OCI-LY3 (cell line): Measurements from ENCODE around the gene INTS3.
A peak's percentile ranks its signal among the peaks of the same experiment; 100 is the strongest.

ENCODE experiments used
- H2AFZ ChIP-seq: fragments of 200-600, 300-600 bp; shearing (Covaris generic); 2 replicates; pipeline ENCODE4 v1.6.0; 2014; ENCODE audit warnings: antibody characterized with exemption, low read depth, low read length
- H3K27ac ChIP-seq: fragments of 200-600, 300-600 bp; sonication (generic); 2 replicates; pipeline ENCODE4 v1.5.1; 2014; ENCODE audit warnings: mild to moderate bottlenecking, low read length, moderate library complexity, mixed read lengths
- H3K27me3 ChIP-seq: fragments of 200-600, 300-600 bp; sonication (generic); 2 replicates; pipeline ENCODE4 v1.6.1; 2014; ENCODE audit warnings: low read depth, low read length, mixed read lengths
- H3K36me3 ChIP-seq: fragments of 200-600, 300-600 bp; sonication (generic); replicated peaks from 2 replicates; pipeline ENCODE3; 2014; ENCODE audit warnings: low read depth, low read length, mixed read lengths
- H3K4me1 ChIP-seq: fragments of 300-600, 200-600 bp; sonication (generic); 2 replicates; pipeline ENCODE4 v1.6.1; 2014; ENCODE audit warnings: low read length, mixed read lengths
- H3K4me2 ChIP-seq: fragments of 200-600, 300-600 bp; sonication (generic); 2 replicates; pipeline ENCODE4 v1.6.1; 2014; ENCODE audit warnings: low read length, mixed read lengths
- H3K4me3 ChIP-seq: fragments of 300-600, 200-600 bp; sonication (generic); 2 replicates; pipeline ENCODE4 v1.5.1; 2014; ENCODE audit warnings: antibody characterized with exemption, mild to moderate bottlenecking, low read length, moderate library complexity
- H3K79me2 ChIP-seq: fragments of 300-600, 200-600 bp; shearing (Covaris generic); 2 replicates; pipeline ENCODE4 v1.6.1; 2014; ENCODE audit warnings: mild to moderate bottlenecking, low read length, mixed read lengths
- H3K9ac ChIP-seq: fragments of 300-600, 200-600 bp; shearing (Covaris generic); 2 replicates; pipeline ENCODE4 v1.6.0; 2014; ENCODE audit warnings: mild to moderate bottlenecking, low read length, moderate library complexity
- H3K9me3 ChIP-seq: fragments of 200-600, 300-600 bp; shearing (Covaris generic); 2 replicates; pipeline ENCODE4 v1.6.1; 2014; ENCODE audit warnings: low read length, mixed read lengths; ENCODE audit not compliant: insufficient read depth
- H4K20me1 ChIP-seq: fragments of 200-600, 300-600 bp; sonication (generic); 2 replicates; pipeline ENCODE4 v1.6.1; 2016; ENCODE audit warnings: low read length, mixed read lengths; ENCODE audit not compliant: insufficient read depth
- EZH2phosphoT487 ChIP-seq: fragments of 200-600 bp; shearing (Covaris generic); IDR thresholded peaks from 2 replicates; pipeline ENCODE4 v1.6.1; 2018; ENCODE audit warnings: antibody characterized with exemption, mixed run types, low read depth
- TF ChIP-seq, protein P1 (sequence below): fragments of 200-600, 300-600 bp; sonication (generic); IDR thresholded peaks from 2 replicates; pipeline ENCODE4 v1.5.1; 2014; ENCODE audit warnings: antibody characterized with exemption, low read length, low read depth

The INTS3 gene

DNA sequence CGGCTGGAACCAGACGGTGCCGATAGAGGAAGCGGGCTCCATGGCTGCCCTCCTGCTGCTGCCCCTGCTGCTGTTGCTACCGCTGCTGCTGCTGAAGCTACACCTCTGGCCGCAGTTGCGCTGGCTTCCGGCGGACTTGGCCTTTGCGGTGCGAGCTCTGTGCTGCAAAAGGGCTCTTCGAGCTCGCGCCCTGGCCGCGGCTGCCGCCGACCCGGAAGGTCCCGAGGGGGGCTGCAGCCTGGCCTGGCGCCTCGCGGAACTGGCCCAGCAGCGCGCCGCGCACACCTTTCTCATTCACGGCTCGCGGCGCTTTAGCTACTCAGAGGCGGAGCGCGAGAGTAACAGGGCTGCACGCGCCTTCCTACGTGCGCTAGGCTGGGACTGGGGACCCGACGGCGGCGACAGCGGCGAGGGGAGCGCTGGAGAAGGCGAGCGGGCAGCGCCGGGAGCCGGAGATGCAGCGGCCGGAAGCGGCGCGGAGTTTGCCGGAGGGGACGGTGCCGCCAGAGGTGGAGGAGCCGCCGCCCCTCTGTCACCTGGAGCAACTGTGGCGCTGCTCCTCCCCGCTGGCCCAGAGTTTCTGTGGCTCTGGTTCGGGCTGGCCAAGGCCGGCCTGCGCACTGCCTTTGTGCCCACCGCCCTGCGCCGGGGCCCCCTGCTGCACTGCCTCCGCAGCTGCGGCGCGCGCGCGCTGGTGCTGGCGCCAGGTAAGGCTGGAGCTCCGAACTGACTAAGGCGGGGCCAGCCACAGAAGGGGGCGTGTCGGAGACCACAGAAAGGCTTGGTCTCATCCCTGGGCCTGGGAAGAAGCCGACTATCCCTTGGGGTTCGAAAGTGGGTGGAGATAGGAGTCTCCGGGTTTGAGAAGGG is 47.8 kb downstream of the INTS3 start:
- Histone ChIP-seq H4K20me1 (no peaks in the 10 kb centered on the region), H3K36me3 (peaks cover 31% of the 10 kb centered on the region), H3K27me3 (no peaks in the 10 kb centered on the region), H3K27ac (no peak overlapping the region), H2AFZ (peak overlapping the region; percentile 52; the same call in 1 of the 2 replicates), H3K9me3 (no peaks in the 10 kb centered on the region), H3K4me1 (peaks cover 12% of the 10 kb centered on the region; the same call in 1 of the 2 replicates), H3K79me2 (no peaks in the 10 kb centered on the region), H3K4me2 (peak overlapping the region; percentile 67), H3K4me3 (peak overlapping the region; percentile 81), H3K9ac (peak overlapping the region; percentile 53)
- no peak for TF ChIP-seq EZH2phosphoT487
- TF ChIP-seq, protein P1, sequence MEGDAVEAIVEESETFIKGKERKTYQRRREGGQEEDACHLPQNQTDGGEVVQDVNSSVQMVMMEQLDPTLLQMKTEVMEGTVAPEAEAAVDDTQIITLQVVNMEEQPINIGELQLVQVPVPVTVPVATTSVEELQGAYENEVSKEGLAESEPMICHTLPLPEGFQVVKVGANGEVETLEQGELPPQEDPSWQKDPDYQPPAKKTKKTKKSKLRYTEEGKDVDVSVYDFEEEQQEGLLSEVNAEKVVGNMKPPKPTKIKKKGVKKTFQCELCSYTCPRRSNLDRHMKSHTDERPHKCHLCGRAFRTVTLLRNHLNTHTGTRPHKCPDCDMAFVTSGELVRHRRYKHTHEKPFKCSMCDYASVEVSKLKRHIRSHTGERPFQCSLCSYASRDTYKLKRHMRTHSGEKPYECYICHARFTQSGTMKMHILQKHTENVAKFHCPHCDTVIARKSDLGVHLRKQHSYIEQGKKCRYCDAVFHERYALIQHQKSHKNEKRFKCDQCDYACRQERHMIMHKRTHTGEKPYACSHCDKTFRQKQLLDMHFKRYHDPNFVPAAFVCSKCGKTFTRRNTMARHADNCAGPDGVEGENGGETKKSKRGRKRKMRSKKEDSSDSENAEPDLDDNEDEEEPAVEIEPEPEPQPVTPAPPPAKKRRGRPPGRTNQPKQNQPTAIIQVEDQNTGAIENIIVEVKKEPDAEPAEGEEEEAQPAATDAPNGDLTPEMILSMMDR = no peak

DNA sequence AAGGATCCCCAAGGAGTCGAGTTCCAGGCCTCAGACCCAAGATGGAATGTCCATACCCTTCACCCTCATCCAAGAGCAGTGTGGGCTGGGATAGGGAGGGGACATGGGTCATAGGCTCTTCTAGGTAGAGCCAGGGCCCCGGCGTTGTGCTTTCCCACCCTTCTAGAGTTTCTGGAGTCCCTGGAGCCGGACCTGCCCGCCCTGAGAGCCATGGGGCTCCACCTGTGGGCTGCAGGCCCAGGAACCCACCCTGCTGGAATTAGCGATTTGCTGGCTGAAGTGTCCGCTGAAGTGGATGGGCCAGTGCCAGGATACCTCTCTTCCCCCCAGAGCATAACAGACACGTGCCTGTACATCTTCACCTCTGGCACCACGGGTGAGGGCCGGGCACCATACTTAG is 48.5 kb downstream of the INTS3 start:
- Histone ChIP-seq H3K27me3 (no peaks in the 10 kb centered on the region), H2AFZ (no peak overlapping the region), H3K4me1 (peaks cover 12% of the 10 kb centered on the region; the same call in 1 of the 2 replicates), H3K9me3 (no peaks in the 10 kb centered on the region), H4K20me1 (no peaks in the 10 kb centered on the region), H3K4me3 (peak overlapping the region; percentile 81), H3K4me2 (peak overlapping the region; percentile 67), H3K27ac (no peak overlapping the region), H3K9ac (peak overlapping the region; percentile 53; the same call in 1 of the 2 replicates), H3K36me3 (peaks cover 25% of the 10 kb centered on the region), H3K79me2 (no peaks in the 10 kb centered on the region)
- TF ChIP-seq EZH2phosphoT487 = no peak

DNA sequence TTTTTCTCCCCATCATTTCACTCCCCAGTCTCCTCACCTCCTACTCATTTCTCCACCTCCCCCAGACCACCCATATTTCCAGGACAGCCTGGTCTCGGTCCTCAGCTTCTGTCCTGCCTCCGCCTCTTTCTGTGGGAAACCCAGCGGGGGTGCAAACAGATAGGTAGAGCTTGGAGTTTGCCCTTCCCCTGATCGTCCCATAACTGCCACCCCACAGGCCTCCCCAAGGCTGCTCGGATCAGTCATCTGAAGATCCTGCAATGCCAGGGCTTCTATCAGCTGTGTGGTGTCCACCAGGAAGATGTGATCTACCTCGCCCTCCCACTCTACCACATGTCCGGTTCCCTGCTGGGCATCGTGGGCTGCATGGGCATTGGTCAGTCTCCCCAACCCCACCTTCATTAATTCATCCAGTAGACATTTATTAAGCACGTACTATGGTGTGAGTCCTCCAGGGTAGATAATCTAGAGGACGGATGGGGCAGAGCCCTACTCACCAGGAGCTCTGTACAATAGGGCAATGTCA is 49.1 kb downstream of the INTS3 start:
- Histone ChIP-seq H3K27ac (no peak overlapping the region), H3K4me3 (no peak overlapping the region), H3K9me3 (no peaks in the 10 kb centered on the region), H3K27me3 (no peaks in the 10 kb centered on the region), H2AFZ (no peak overlapping the region), H3K9ac (no peak overlapping the region), H3K4me2 (no peak overlapping the region), H3K4me1 (peaks cover 12% of the 10 kb centered on the region; the same call in 1 of the 2 replicates), H4K20me1 (no peaks in the 10 kb centered on the region), H3K36me3 (peaks cover 20% of the 10 kb centered on the region), H3K79me2 (no peaks in the 10 kb centered on the region)
- TF ChIP-seq, protein P1 = no peak
- TF ChIP-seq EZH2phosphoT487 = no peak

DNA sequence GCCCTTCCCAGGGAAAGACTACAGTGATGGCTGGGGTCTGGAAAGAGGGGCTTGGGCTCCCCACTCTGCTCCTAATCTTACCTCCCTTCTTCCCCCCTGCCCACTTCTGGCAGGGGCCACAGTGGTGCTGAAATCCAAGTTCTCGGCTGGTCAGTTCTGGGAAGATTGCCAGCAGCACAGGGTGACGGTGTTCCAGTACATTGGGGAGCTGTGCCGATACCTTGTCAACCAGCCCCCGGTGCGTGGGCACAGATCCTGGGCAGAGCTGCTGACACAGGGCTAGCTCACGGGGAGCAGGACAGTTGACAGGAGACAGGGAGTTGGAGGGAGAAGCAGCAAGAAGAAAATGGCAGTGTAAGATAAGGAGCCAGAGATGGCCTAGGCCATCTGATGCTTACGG is 49.8 kb downstream of the INTS3 start:
- no peak overlapping the region for H3K4me2 ChIP-seq
- no peak overlapping the region for H3K4me3 ChIP-seq
- H3K27me3 ChIP-seq = no peaks in the 10 kb centered on the region
- peaks cover 13% of the 10 kb centered on the region for H3K36me3 ChIP-seq
- H3K27ac ChIP-seq = no peak overlapping the region
- no peaks in the 10 kb centered on the region for H3K9me3 ChIP-seq
- peaks cover 9% of the 10 kb centered on the region; the same call in 1 of the 2 replicates for H3K4me1 ChIP-seq
- no peaks in the 10 kb centered on the region for H3K79me2 ChIP-seq
- H2AFZ ChIP-seq = no peak overlapping the region
- H3K9ac ChIP-seq = no peak overlapping the region
- H4K20me1 ChIP-seq = no peaks in the 10 kb centered on the region
- TF ChIP-seq, protein P1 = no peak
- no peak for TF ChIP-seq EZH2phosphoT487
